Esophagus squamous epithelium (tissue), 5 donors: ENCODE measurements around the gene CELSR3. TPM values are rescaled to one million over a fixed set of nuclear protein-coding genes. Genes with fewer than 3 reads are reported as not detected.

Experiments used
- DNase-seq: peaks from one replicate; lab custom pipeline; 2025; lab: John Stamatoyannopoulos, UW
- H3K27ac ChIP-seq, 4 donors: fragments of 200-600 bp; sonication (generic); one replicate each; pipeline ENCODE4 v1.5.1; 2016 to 2019; ENCODE audit warnings: mild to moderate bottlenecking in 1 of 4
- H3K27me3 ChIP-seq, 4 donors: fragments of 200-600 bp; sonication (generic); 1 replicate in 3 of 4; 2 replicates in 1 of 4; pipeline versions ENCODE4 v1.5.1 to v1.6.0; 2017 to 2021; ENCODE audit warnings: antibody characterized with exemption in 1 of 4
- H3K36me3 ChIP-seq, 3 donors: fragments of 200-600 bp; sonication (generic); one replicate each; pipeline ENCODE4 v1.5.1; 2016 to 2019
- H3K4me1 ChIP-seq, 3 donors: fragments of 200-600 bp; sonication (generic); one replicate each; pipeline ENCODE4 v1.5.1; 2017 to 2019
- H3K4me3 ChIP-seq, 4 donors: fragments of 200-600 bp; sonication (generic); 1 replicate in 3 of 4; 2 replicates in 1 of 4; pipeline ENCODE4 v1.5.1; 2016 to 2019; ENCODE audit warnings: mild to moderate bottlenecking in 2 of 4, moderate library complexity in 1 of 4
- H3K9me3 ChIP-seq, 3 donors: fragments of 200-600 bp; sonication (generic); one replicate each; pipeline ENCODE4 v1.5.1; 2016 to 2019
- POLR2A ChIP-seq, 4 donors: fragments of 450-650 bp; IDR thresholded peaks; one replicate each; pipeline ENCODE4 v1.6.1; 2017; ENCODE audit warnings: antibody characterized with exemption in 4 of 4, mild to moderate bottlenecking in 4 of 4, moderate library complexity in 3 of 4
- WGBS, 2 donors: methylation state at CpG; one replicate each; pipeline ENCODE4 v1.1.5; 2018; 5-methylcytosine and 5-hydroxymethylcytosine counted together
- intact Hi-C: fragments of 100-400 bp; cut with DNase I; formaldehyde crosslinking; loops from one replicate; pipeline ENCODE4 v1.15.0; 2022
- total RNA-seq, 4 donors: library from RNA; depleted of rRNA; stranded (reverse); fragments of >200 nt; gene quantifications; one replicate each; pipeline ENCODE4 v1.1.0, GENCODE V29; 2016
- TF ChIP-seq, protein P1 (sequence below), 6 experiments: fragments of 450-650 bp in 4 of 6; fragments of 200-600 bp in 2 of 6; sonication (generic) in 2 of 6; IDR thresholded peaks; one replicate each; pipeline ENCODE4 v1.5.1; 2016 to 2019; ENCODE audit warnings: antibody characterized with exemption in 6 of 6, mild to moderate bottlenecking in 4 of 6, moderate library complexity in 4 of 6
- donor health status: DM: yes; HTN: yes; CAD: no.

CELSR3 gene
- total RNA-seq, 4 donors from 2014 or later = 0.31 to 0.76 (median 0.45) TPM

DNA sequence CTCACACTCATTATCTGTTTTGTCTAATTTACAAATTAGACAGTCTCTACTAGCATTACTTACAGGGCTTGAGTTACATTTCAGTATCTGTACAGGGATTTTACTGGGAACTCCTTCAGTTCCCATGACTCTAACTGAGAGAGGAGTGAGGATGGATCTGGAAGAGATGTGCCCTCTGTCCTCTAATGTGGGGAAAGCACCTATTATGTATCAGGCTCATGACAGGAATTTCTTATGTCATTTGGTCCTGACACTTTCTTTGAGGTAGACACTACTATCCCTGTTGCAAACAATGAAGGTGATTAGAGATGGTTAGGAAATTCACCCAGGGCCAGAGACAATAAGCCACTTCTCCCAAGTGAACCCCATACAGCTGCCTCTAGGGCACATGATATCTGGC lies 33.9 kb upstream of the CELSR3 start:
- DNase-seq = no peak
- H3K4me3 ChIP-seq = no peak overlapping the region
- peaks cover 19 to 59% (median 29%) of the 10 kb centered on the region in 3 donors for H3K4me1 ChIP-seq
- H3K27me3 ChIP-seq = no peaks in the 10 kb centered on the region
- intact Hi-C loops = no loop called here
- no peaks in the 10 kb centered on the region for H3K9me3 ChIP-seq
- H3K36me3 ChIP-seq = peaks cover 25 to 80% (median 34%) of the 10 kb centered on the region in 3 donors
- H3K27ac ChIP-seq = peak overlapping the region in 2 of 4 donors; percentile 3 to 92
- TF ChIP-seq, protein P1, sequence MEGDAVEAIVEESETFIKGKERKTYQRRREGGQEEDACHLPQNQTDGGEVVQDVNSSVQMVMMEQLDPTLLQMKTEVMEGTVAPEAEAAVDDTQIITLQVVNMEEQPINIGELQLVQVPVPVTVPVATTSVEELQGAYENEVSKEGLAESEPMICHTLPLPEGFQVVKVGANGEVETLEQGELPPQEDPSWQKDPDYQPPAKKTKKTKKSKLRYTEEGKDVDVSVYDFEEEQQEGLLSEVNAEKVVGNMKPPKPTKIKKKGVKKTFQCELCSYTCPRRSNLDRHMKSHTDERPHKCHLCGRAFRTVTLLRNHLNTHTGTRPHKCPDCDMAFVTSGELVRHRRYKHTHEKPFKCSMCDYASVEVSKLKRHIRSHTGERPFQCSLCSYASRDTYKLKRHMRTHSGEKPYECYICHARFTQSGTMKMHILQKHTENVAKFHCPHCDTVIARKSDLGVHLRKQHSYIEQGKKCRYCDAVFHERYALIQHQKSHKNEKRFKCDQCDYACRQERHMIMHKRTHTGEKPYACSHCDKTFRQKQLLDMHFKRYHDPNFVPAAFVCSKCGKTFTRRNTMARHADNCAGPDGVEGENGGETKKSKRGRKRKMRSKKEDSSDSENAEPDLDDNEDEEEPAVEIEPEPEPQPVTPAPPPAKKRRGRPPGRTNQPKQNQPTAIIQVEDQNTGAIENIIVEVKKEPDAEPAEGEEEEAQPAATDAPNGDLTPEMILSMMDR (IDR thresholded peaks at IDR 0.05) = no peak

- intact Hi-C loops = no loop called here
- 87 to 91% methylated on average over 5 of the region's 5 CpGs for WGBS, 2 donors
- Histone ChIP-seq H3K27me3 (no peaks in the 10 kb centered on the region), H3K9me3 (no peaks in the 10 kb centered on the region), H3K36me3 (peaks cover 25 to 80% (median 38%) of the 10 kb centered on the region in 3 donors), H3K4me1 (peaks cover 19 to 58% (median 29%) of the 10 kb centered on the region in 3 donors), H3K27ac (peak overlapping the region in 3 of 4 donors; percentile 3 to 92 (median 81)), H3K4me3 (no peak overlapping the region)
- no peak for DNase-seq
- TF ChIP-seq, protein P1 (IDR thresholded peaks at IDR 0.05) = no peak
- TF ChIP-seq POLR2A (IDR thresholded peaks at IDR 0.05) = no peak
Measured at GRCh38 chr3:48696156-48696555, 33.5 kb upstream of the CELSR3 start.

DNA sequence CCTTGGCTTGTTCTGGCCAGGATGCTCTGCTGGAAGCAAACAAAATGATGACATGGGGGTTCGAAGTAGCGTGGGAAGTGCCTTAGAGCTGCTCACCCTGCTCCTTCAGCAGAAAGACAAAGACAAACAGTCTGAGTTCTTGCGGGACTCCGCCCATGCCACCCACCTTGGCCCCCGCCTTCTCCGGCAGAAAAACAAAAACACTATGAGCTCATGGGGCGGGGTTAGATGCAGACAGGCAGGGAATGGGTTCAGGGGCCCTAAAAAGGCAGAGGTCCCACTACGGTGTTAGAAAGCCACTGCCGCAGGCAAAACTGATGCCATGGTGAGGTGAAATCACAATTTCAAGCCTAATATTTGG lies 32.7 kb upstream of the CELSR3 start:
- WGBS, 2 donors = 33 to 48% methylated on average over 9 of the region's 9 CpGs
- H3K9me3 ChIP-seq = no peaks in the 10 kb centered on the region
- H3K4me1 ChIP-seq = peaks cover 19 to 51% (median 29%) of the 10 kb centered on the region in 3 donors
- peaks cover 25 to 80% (median 44%) of the 10 kb centered on the region in 3 donors for H3K36me3 ChIP-seq
- no peak for DNase-seq
- H3K4me3 ChIP-seq = peak overlapping the region; percentile 5 to 58 (median 38)
- H3K27me3 ChIP-seq = no peaks in the 10 kb centered on the region
- TF ChIP-seq POLR2A (IDR thresholded peaks at IDR 0.05) = no peak
- TF ChIP-seq, protein P1 (IDR thresholded peaks at IDR 0.05) = no peak
- intact Hi-C loops = no loop called here
- H3K27ac ChIP-seq = peak overlapping the region; percentile 80 to 92 (median 86)

GRCh38 chr3:48694610-48695392 lies 32.1 kb upstream of the CELSR3 start:
- Histone ChIP-seq H3K36me3 (peaks cover 30 to 80% (median 49%) of the 10 kb centered on the region in 3 donors), H3K4me1 (peaks cover 19 to 50% (median 29%) of the 10 kb centered on the region in 3 donors), H3K9me3 (no peaks in the 10 kb centered on the region), H3K4me3 (peak overlapping the region; percentile 5 to 58 (median 38)), H3K27ac (peak overlapping the region; percentile 80 to 92 (median 86)), H3K27me3 (no peaks in the 10 kb centered on the region)
- intact Hi-C loops = no loop called here
- DNase-seq = no peak
- TF ChIP-seq, protein P1 (IDR thresholded peaks at IDR 0.05) = no peak
- no peak for TF ChIP-seq POLR2A (IDR thresholded peaks at IDR 0.05)
- 55 to 61% methylated on average over 20 to 22 of the region's 23 CpGs for WGBS, 2 donors

DNA sequence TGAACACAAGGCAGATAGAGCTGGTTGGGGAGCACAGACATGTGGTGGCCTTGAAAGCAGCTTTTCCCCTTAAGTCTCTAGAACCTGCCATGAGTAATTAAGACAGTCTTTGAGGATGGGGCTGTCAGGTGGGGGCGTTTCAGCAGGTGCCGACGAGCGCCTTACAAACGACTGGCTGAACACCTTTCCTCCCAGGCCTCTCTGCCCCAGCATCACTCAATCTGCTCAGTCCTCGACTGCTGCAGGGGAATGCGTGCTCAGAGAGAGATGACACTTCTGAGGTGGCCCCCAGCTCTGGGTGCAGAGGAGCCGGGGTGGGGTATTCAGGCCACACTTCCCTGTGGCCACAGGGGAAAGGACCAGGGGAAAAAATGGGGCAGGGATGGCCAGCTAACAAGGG lies 31.1 kb upstream of the CELSR3 start:
- TF ChIP-seq, protein P1 (IDR thresholded peaks at IDR 0.05) = no peak
- no peak for TF ChIP-seq POLR2A (IDR thresholded peaks at IDR 0.05)
- DNase-seq = no peak
- H3K27me3 ChIP-seq = no peaks in the 10 kb centered on the region
- intact Hi-C loops = no loop called here
- H3K4me1 ChIP-seq = peaks cover 19 to 49% (median 29%) of the 10 kb centered on the region in 3 donors
- WGBS, 2 donors = 76 to 79% methylated on average over 7 of the region's 8 CpGs
- peak overlapping the region; percentile 80 to 92 (median 86) for H3K27ac ChIP-seq
- peaks cover 30 to 80% (median 50%) of the 10 kb centered on the region in 3 donors for H3K36me3 ChIP-seq
- peak overlapping the region in 3 of 4 donors; percentile 33 to 58 (median 43) for H3K4me3 ChIP-seq
- no peaks in the 10 kb centered on the region for H3K9me3 ChIP-seq
